HG03060 (cell line): ENCODE data around the gene BRD4.

Experiments used
- ATAC-seq: cut with Tn5 transposase; IDR thresholded peaks from one replicate; pipeline ENCODE4 v1.9.1; 2021; ENCODE audit warnings: low read depth, moderate number of reproducible peaks; ENCODE audit not compliant: unreplicated experiment

BRD4 gene

GRCh38 chr19:15291548-15292021, 40.8 kb downstream of the BRD4 start:
- ATAC-seq = no peak

DNA sequence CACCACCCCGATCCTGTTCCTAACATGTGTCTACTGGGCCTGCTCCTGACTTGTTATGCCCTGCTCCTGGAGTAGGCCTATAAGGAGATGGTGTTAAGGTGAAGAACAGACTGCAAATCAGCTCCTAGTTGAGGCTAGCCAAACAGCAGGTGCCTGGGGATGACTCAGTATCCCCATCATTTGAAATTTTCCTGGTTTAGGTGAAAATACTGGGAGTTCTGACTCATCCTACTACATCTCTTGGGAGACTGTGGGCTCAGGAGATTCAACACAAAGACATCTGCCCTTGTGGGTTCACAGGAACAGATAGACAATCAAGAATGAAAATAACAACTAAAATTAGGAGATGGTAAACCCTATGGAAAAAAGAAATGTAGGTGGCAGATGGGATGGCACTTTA, 41.2 kb downstream of the BRD4 start:
- ATAC-seq = no peak

- no peak for ATAC-seq
These were observed 42.2 kb downstream of the BRD4 start for GRCh38 chr19:15290166-15290565.

DNA sequence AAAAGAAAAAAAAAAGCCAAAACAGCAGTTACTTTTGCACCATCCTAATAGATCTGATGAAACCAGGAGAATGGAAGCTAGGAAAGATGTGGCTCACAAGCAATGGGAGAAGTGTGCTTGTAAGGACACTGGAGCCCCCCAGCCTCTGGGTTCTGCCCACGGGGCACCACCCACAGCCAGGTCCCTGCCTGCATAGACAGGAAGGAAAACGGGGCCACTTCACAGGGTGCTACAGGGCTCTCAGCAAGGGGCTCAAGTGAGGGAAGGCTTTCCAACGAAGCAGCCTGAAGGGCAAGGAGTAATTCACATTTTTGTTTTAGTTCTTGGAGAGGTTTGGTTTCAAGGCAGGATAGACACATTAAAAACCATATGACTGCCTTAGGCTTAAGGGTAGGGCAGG, 42.7 kb downstream of the BRD4 start:
- no peak for ATAC-seq

GRCh38 chr19:15288146-15288963, 44.0 kb downstream of the BRD4 start:
- no peak for ATAC-seq

- ATAC-seq = no peak
These were observed 44.8 kb downstream of the BRD4 start for GRCh38 chr19:15287496-15287895.

DNA sequence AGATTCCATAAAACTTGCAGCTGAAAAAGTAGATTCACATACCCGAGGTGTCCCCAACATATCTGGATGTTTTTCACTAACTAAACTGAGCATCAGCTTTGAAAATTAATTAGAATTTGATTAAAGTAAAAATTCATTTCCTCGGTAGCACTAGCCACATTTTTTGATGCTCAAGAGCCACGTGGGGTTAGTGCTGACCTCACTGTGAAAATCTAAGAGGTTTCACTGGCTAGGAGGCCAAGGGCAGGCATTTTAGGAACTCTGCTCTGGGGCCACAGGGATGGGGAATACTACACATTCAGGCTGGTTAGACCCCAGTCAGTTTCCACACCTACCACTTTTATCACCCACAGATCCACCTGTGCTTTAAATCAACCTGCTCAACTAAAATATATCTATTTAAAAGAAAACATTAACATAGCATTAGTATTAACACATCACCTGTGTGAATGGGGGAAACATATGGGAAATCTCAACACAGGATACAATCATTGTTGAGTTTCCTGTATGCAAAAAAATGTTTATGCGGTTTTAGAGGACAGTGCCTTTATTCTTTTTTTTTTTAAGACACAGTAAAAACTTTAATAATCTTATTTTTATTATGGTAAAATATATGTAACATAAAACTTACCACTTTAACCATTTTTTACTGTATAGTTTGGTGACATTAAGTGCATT, 45.5 kb downstream of the BRD4 start:
- ATAC-seq = no peak

DNA sequence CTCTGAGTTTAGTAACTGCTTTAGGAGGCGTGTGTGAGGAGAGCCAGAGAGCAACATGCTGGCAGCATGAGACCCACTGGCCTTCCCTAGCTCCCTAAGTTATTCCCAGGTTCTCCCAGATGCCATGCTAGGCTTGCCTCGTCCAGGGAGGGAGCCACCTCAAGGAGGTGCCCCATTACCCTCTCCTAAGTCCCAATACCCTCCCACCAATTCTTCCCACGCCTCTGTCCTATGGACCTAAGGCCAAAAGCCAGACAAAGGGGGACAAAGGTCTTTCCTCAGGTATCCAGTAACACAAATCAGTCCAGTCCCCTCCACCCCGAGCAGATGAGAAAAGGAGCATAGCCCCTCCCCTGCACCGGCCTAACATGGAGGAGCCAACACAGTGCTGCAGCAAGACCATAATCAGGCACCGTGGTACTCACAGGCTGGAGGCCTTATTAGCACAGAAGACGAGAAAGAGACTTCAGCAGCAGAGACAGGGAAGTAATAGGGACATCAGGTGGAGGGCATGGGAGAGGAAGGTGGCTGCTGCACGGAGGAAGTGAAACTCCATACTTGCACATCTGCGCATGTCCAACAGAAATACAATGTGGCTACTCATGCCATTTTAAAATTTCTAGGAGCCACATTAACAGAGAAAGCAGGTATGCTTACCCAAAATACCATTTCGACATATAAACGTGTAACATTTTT, 46.3 kb downstream of the BRD4 start:
- no peak for ATAC-seq

DNA sequence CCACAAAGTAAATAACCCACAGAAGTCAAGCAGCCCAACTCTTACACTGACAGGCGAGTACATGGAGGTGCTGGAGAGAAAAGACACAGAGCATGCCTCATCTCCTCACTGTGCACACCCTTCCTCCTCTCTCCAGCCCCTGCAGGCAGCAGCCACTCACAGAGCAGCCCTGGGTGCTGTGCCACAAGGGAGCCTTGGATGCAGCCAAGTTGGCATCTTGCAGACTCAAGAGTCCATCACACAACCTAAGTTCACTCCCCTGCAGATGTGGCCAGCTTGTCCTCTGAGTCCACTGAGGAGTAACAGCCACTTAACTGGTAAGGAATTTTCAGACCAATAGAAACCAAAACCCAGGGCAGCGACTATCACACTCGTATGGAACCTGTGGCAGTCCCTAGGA, 47.4 kb downstream of the BRD4 start:
- no peak for ATAC-seq

DNA sequence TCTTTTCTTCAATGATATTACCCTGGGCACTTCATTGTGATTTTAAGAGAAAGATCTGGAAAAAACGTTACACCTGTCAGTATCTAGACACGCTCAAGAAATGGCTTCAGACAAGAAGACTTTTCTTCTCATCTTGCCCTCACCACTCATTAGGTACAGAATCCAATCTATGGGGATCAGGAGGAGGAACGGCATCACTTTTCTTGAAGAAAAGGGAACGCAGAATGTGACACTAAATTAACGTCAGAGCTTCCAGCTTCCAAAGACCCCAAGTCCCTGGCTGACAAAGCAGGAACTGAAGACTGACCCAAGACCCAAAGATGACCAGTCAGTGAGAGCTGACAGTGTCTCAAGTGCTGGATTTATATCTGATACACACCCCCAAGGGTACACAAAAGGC, 48.2 kb downstream of the BRD4 start:
- ATAC-seq = no peak

DNA sequence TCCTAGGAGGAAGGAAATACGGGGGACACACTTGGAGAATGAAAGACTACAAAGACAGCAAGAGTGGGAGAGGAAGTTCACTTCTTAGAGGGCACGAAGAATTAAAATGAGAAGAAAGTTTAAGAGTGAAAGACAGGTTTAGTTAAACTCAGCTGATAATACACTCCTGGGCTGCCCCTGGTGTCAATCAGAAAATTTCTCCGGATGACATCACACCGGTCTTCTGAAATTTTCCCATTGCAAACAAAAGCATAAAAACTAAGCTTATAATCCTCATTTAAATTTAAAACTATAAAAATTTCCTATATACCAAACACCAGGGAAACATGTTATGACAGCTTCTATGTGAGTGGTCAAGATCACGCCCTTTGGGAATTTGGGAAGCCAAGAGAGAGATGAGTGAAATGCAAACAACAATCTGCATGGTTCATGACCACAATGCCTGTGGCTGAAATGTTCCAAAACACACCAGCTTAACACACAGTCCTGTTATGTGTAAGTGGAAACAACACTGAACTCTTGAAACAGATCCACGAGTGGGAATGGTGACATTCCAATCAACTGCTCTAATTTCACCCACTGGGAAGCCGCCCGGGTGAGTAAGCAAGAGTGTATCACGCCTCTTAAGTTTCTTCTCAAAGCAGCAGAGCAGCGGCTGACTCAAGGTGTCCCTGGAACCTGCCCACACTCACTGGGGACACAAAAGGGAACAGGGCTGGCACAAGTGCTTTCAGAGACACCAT, 49.0 kb downstream of the BRD4 start:
- ATAC-seq = no peak

- ATAC-seq = no peak
These were observed 50.0 kb downstream of the BRD4 start for GRCh38 chr19:15282311-15282705.

- no peak for ATAC-seq
These were observed 51.2 kb downstream of the BRD4 start for GRCh38 chr19:15280915-15281683.

GRCh38 chr19:15280048-15280725, 52.2 kb downstream of the BRD4 start:
- no peak for ATAC-seq

DNA sequence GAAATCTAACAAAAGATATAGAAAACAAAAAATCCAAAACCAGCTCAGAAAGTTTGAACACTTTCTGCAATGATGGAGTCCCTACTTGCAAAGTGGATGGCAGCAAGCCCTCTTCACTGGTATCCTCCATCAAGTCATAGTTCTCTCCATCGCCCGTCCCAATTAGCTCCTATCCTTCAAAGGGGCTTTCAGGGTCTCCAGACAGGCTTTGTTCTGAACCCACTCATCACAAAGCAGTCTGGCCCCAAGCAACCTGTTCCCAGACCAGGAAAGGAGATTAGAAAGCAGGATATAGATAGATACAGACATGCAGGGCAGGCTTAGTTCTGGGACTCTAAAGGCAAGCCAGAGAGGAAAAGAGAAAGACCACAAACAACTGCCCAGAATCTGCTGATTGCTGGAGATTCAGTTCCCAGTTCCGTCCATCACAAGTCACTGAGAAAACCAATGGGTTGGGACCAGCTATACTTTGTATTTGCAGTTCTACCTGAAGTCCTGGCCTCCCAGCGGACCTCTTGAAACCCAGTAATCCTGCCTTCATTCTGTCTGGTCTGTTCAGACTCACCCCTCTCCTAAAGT, 52.9 kb downstream of the BRD4 start:
- ATAC-seq = no peak

- no peak for ATAC-seq
These were observed 55.6 kb downstream of the BRD4 start for GRCh38 chr19:15276620-15277215.

- ATAC-seq = no peak
These were observed 57.9 kb downstream of the BRD4 start for GRCh38 chr19:15274477-15274876.

GRCh38 chr19:15269806-15270205, 62.5 kb downstream of the BRD4 start:
- no peak for ATAC-seq

DNA sequence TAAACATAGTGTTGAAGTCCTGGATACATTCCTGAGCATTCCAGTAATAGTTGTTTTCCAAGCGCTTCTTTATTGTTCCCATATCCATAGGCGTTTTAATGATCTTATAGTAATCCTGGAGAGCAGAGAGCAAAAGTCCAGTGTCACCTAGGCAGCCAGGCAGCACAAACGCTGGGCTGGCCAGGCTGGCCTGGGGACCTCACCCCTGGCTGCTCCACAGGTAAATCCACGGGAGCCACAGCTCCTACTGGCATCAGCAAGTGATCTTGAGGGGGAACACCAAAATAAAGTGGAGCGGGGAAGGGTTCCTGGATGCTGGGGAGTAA, 63.4 kb downstream of the BRD4 start:
- ATAC-seq = no peak
